Stimulated activated CD8-positive, alpha-beta memory T cell treated with anti-CD3 and anti-CD28 coated beads, Interleukin-2, amount 100 ng/mL, for 1 hour (primary cell): ENCODE results near the gene PTPRE.

Source experiments
- DNase-seq, 2 donors: peaks; one replicate each; pipeline ENCODE4 v3.0.0-alpha.2; 2020; ENCODE audit warnings: low read depth in 2 of 2

Gene PTPRE

GRCh38 chr10:127883516-127883915, 23.4 kb upstream of the PTPRE start:
- no peak for DNase-seq

GRCh38 chr10:127884501-127884900, 22.4 kb upstream of the PTPRE start:
- no peak for DNase-seq

GRCh38 chr10:127886371-127887051, 20.4 kb upstream of the PTPRE start:
- no peak for DNase-seq

- DNase-seq, result no peak
Observed at GRCh38 chr10:127887541-127888415, 19.1 kb upstream of the PTPRE start.

GRCh38 chr10:127888521-127889312, 18.2 kb upstream of the PTPRE start:
- no peak for DNase-seq

- no peak for DNase-seq
Observed at GRCh38 chr10:127889605-127890195, 17.2 kb upstream of the PTPRE start.

GRCh38 chr10:127890216-127890615, 16.7 kb upstream of the PTPRE start:
- DNase-seq, result no peak

GRCh38 chr10:127890832-127891334, 16.0 kb upstream of the PTPRE start:
- no peak for DNase-seq

GRCh38 chr10:127892743-127893142, 14.2 kb upstream of the PTPRE start, which contains the start of gene CLRN3:
TSS of gene CLRN3 (minus strand) at chr10:127892941. CDS start at chr10:127892784, 157 bp downstream.
- DNase-seq, result no peak

- no peak for DNase-seq
Observed at GRCh38 chr10:127894146-127894545, 12.8 kb upstream of the PTPRE start.

GRCh38 chr10:127896590-127896989, 10.3 kb upstream of the PTPRE start:
- no peak for DNase-seq

- DNase-seq, result no peak
Observed at GRCh38 chr10:127897177-127897576, 9.7 kb upstream of the PTPRE start.

GRCh38 chr10:127899766-127900387, 7.0 kb upstream of the PTPRE start:
- no peak for DNase-seq

GRCh38 chr10:127903789-127904188, 3.1 kb upstream of the PTPRE start:
- no peak for DNase-seq

- DNase-seq, result no peak
Observed at GRCh38 chr10:127904311-127905000, 2.4 kb upstream of the PTPRE start.

- no peak for DNase-seq
Observed at GRCh38 chr10:127905001-127905847, 1.7 kb upstream of the PTPRE start.

GRCh38 chr10:127905848-127906261, 1.0 kb upstream of the PTPRE start:
- DNase-seq, result no peak

GRCh38 chr10:127907411-127908105, 655 bp downstream of the PTPRE start:
- no peak for DNase-seq
